NCI-H1105 treated with DMSO at 0.1 percent for 48 hours (cell line): ENCODE data around the gene THRA.

Experiments
- DNase-seq: peaks from one replicate; lab custom pipeline; 2025; lab: John Stamatoyannopoulos, UW

The THRA gene

GRCh38 chr17:40084477-40084876 lies 21.7 kb downstream of the THRA start:
- DNase-seq, result no peak

GRCh38 chr17:40086150-40087044 lies 23.6 kb downstream of the THRA start:
- DNase-seq, result peak; percentile 50

GRCh38 chr17:40087049-40087794 lies 24.5 kb downstream of the THRA start:
- no peak for DNase-seq

- no peak for DNase-seq
Observed at GRCh38 chr17:40087903-40088718, 25.3 kb downstream of the THRA start.

- DNase-seq, result no peak
Observed at GRCh38 chr17:40089077-40089895, 26.5 kb downstream of the THRA start.

GRCh38 chr17:40090237-40091119 lies 27.7 kb downstream of the THRA start:
- DNase-seq, result no peak

GRCh38 chr17:40091691-40092397 lies 29.1 kb downstream of the THRA start:
- DNase-seq, result no peak

GRCh38 chr17:40092581-40092980 lies 29.8 kb downstream of the THRA start:
- DNase-seq, result no peak

GRCh38 chr17:40093005-40093579 lies 30.3 kb downstream of the THRA start:
- no peak for DNase-seq

- no peak for DNase-seq
Observed at GRCh38 chr17:40093580-40094201, 30.9 kb downstream of the THRA start.

- no peak for DNase-seq
Observed at GRCh38 chr17:40094874-40095273, 32.1 kb downstream of the THRA start.

GRCh38 chr17:40095351-40095943 lies 32.7 kb downstream of the THRA start:
- no peak for DNase-seq

GRCh38 chr17:40095944-40096791 lies 33.4 kb downstream of the THRA start:
- no peak for DNase-seq

- DNase-seq, result no peak
Observed at GRCh38 chr17:40097087-40097486, 34.3 kb downstream of the THRA start.

- no peak for DNase-seq
Observed at GRCh38 chr17:40097931-40098845, 35.4 kb downstream of the THRA start.

GRCh38 chr17:40098846-40099618 lies 36.3 kb downstream of the THRA start:
- DNase-seq, result peak; percentile 77
